IMR-90 (cell line): ENCODE measurements around the gene ERMN. TPM values are rescaled to one million over a fixed set of nuclear protein-coding genes. Genes with fewer than 3 reads are reported as not detected.

Source experiments
- ATAC-seq: fragments of 200-7000 bp; cut with Tn5 transposase; 2 replicates; pipeline ENCODE4 v1.9.1; 2020; ENCODE audit warnings: low read depth, mild to moderate bottlenecking, moderate library complexity
- BruUV-seq: library from RNA; stranded (reverse); fragments of 400-500 nt; replicated peaks from 2 replicates; lab custom pipeline; 2021; lab: Mats Ljungman, UMichigan
- CTCF ChIA-PET: fragments of 300-600 bp; formaldehyde crosslinking; extraction: SDS; loops from one replicate; lab custom pipeline; 2021; ENCODE audit warnings: antibody characterized with exemption; lab: Yijun Ruan, JAX
- POLR2A ChIA-PET: fragments of 300-600 bp; sonication (Branson Sonifier 250); formaldehyde crosslinking; loops from one replicate; lab custom pipeline; 2022; ENCODE audit warnings: antibody characterized with exemption; ENCODE audit not compliant: unreplicated experiment; lab: Charles Lee
- DNase-seq: peaks from one replicate; pipeline ENCODE4 v3.0.0; 2013
- H2AFZ ChIP-seq: replicated peaks from 2 replicates; pipeline ENCODE3; 2013; ENCODE audit warnings: low read length, mild to moderate bottlenecking; ENCODE audit not compliant: poor library complexity
- H2AK5ac ChIP-seq: 2 replicates; pipeline ENCODE4 v1.6.1; 2013; ENCODE audit warnings: low read depth, low read length, inconsistent platforms
- H2AK9ac ChIP-seq: replicated peaks from 2 replicates; pipeline ENCODE3; 2013; ENCODE audit warnings: mild to moderate bottlenecking, low read depth, low read length, moderate library complexity; ENCODE audit not compliant: poor library complexity
- H2BK120ac ChIP-seq: 2 replicates; pipeline ENCODE4 v1.6.1; 2013; ENCODE audit warnings: low read depth, low read length, inconsistent platforms
- H2BK15ac ChIP-seq: 3 replicates; pipeline ENCODE4 v1.6.1; 2013; ENCODE audit warnings: low read depth, low read length, inconsistent platforms
- H2BK20ac ChIP-seq: 2 replicates; pipeline ENCODE4 v1.6.1; 2013; ENCODE audit warnings: low read depth, mild to moderate bottlenecking, inconsistent platforms, low read length, moderate library complexity
- H2BK5ac ChIP-seq: 2 replicates; pipeline ENCODE4 v1.6.1; 2013; ENCODE audit warnings: mild to moderate bottlenecking, low read depth, low read length, inconsistent platforms; ENCODE audit not compliant: poor library complexity, severe bottlenecking
- H3K14ac ChIP-seq: replicated peaks from 2 replicates; pipeline ENCODE4 v1.6.1; 2013; ENCODE audit warnings: low read depth, low read length, inconsistent platforms
- H3K18ac ChIP-seq: 2 replicates; pipeline ENCODE4 v1.6.1; 2013; ENCODE audit warnings: low read depth, low read length, control low read depth
- H3K23ac ChIP-seq: 2 replicates; pipeline ENCODE4 v1.6.1; 2013; ENCODE audit warnings: low read depth, low read length, inconsistent platforms
- H3K27ac ChIP-seq: 2 replicates; pipeline ENCODE4 v1.5.1; 2013; ENCODE audit warnings: mild to moderate bottlenecking, control low read depth, low read length; ENCODE audit not compliant: insufficient read depth
- H3K27me3 ChIP-seq: 2 replicates; pipeline ENCODE4 v1.6.1; 2013; ENCODE audit warnings: low read length; ENCODE audit not compliant: control insufficient read depth, insufficient read depth
- H3K36me3 ChIP-seq: 2 replicates; pipeline ENCODE4 v1.6.1; 2013; ENCODE audit warnings: low read length, mixed read lengths; ENCODE audit not compliant: control insufficient read depth, insufficient read depth
- H3K4ac ChIP-seq: 2 replicates; pipeline ENCODE4 v1.6.1; 2013; ENCODE audit warnings: low read depth, low read length, inconsistent platforms
- H3K4me1 ChIP-seq: 2 replicates; pipeline ENCODE4 v1.6.1; 2013; ENCODE audit warnings: low read length, mixed read lengths; ENCODE audit not compliant: control insufficient read depth, insufficient read depth
- H3K4me2 ChIP-seq: 2 replicates; pipeline ENCODE4 v1.6.1; 2013; ENCODE audit warnings: low read depth, mild to moderate bottlenecking, control low read depth, low read length, moderate library complexity
- H3K4me3 ChIP-seq: 2 replicates; pipeline ENCODE4 v1.5.1; 2013; ENCODE audit warnings: low read depth, mild to moderate bottlenecking, control low read depth, low read length, moderate library complexity; ENCODE audit not compliant: insufficient read depth
- H3K56ac ChIP-seq: 2 replicates; pipeline ENCODE4 v1.6.1; 2013; ENCODE audit warnings: low read length, inconsistent platforms; ENCODE audit not compliant: insufficient read depth; ENCODE audit errors: extremely low read depth
- H3K79me1 ChIP-seq, 2 experiments: 2 replicates each; pipeline ENCODE4 v1.6.1; 2013; ENCODE audit warnings: low read length in 2 of 2, inconsistent platforms in 1 of 2, low read depth in 1 of 2
- H3K9ac ChIP-seq: 2 replicates; pipeline ENCODE4 v1.6.1; 2013; ENCODE audit warnings: low read depth, low read length, control low read depth
- H3K9me1 ChIP-seq: 2 replicates; pipeline ENCODE4 v1.6.1; 2013; ENCODE audit warnings: low read length, inconsistent platforms; ENCODE audit not compliant: insufficient read depth
- H3K9me3 ChIP-seq: 2 replicates; pipeline ENCODE4 v1.6.1; 2013; ENCODE audit warnings: low read length; ENCODE audit not compliant: control insufficient read depth, insufficient read depth
- H4K20me1 ChIP-seq: 2 replicates; pipeline ENCODE4 v1.6.1; 2013; ENCODE audit warnings: low read length, inconsistent platforms; ENCODE audit not compliant: insufficient read depth
- H4K5ac ChIP-seq: 2 replicates; pipeline ENCODE4 v1.6.1; 2013; ENCODE audit warnings: mild to moderate bottlenecking, low read depth, low read length, control low read depth
- H4K8ac ChIP-seq, 2 experiments: 2 replicates each; pipeline ENCODE4 v1.6.1; 2013; ENCODE audit warnings: low read depth in 2 of 2, low read length in 2 of 2, control low read depth in 1 of 2, inconsistent platforms in 1 of 2
- H4K91ac ChIP-seq: 2 replicates; pipeline ENCODE4 v1.6.1; 2013; ENCODE audit warnings: low read depth, low read length, inconsistent platforms; ENCODE audit not compliant: insufficient read depth
- BHLHE40 ChIP-seq: fragments of 150-350 bp; IDR thresholded peaks from 2 replicates; pipeline ENCODE4 v1.6.1; 2016; ENCODE audit warnings: mild to moderate bottlenecking, low read depth, low read length
- CEBPB ChIP-seq: IDR thresholded peaks from 2 replicates; pipeline ENCODE4 v1.6.1; 2012; ENCODE audit warnings: low read depth, low read length, improper control_type of control experiment
- CHD1 ChIP-seq: IDR thresholded peaks from 2 replicates; pipeline ENCODE4 v1.6.1; 2012; ENCODE audit warnings: low read depth, low read length, improper control_type of control experiment
- ELK1 ChIP-seq: fragments of 150-350 bp; IDR thresholded peaks from 2 replicates; pipeline ENCODE4 v1.6.1; 2016; ENCODE audit warnings: low read depth, mild to moderate bottlenecking, low read length, moderate library complexity, borderline replicate concordance
- FOS ChIP-seq: fragments of 150-350 bp; IDR thresholded peaks from 2 replicates; pipeline ENCODE4 v1.6.1; 2016; ENCODE audit warnings: low read depth, low read length
- MAFK ChIP-seq: IDR thresholded peaks from 2 replicates; pipeline ENCODE4 v1.6.1; 2012; ENCODE audit warnings: low read depth, low read length, improper control_type of control experiment
- MAZ ChIP-seq: IDR thresholded peaks from 2 replicates; pipeline ENCODE4 v1.6.1; 2012; ENCODE audit warnings: low read depth, mild to moderate bottlenecking, low read length, improper control_type of control experiment, moderate library complexity, borderline replicate concordance
- MXI1 ChIP-seq: IDR thresholded peaks from 2 replicates; pipeline ENCODE4 v1.6.1; 2012; ENCODE audit warnings: low read depth, mild to moderate bottlenecking, low read length, moderate library complexity, borderline replicate concordance
- NFE2L2 ChIP-seq: fragments of 150-350 bp; IDR thresholded peaks from 2 replicates; pipeline ENCODE4 v1.6.1; 2016; ENCODE audit warnings: low read depth, mild to moderate bottlenecking, low read length
- RAD21 ChIP-seq: IDR thresholded peaks from 2 replicates; pipeline ENCODE4 v1.6.1; 2012; ENCODE audit warnings: low read length, improper control_type of control experiment
- RCOR1 ChIP-seq: IDR thresholded peaks from 2 replicates; pipeline ENCODE4 v1.6.1; 2012; ENCODE audit warnings: mild to moderate bottlenecking, low read length, improper control_type of control experiment; ENCODE audit not compliant: insufficient replicate concordance
- SMC3 ChIP-seq: fragments of 150-350 bp; IDR thresholded peaks from 2 replicates; pipeline ENCODE4 v1.6.1; 2016; ENCODE audit warnings: low read depth, mild to moderate bottlenecking, antibody characterized with exemption, low read length, moderate library complexity
- USF2 ChIP-seq: fragments of 150-350 bp; IDR thresholded peaks from 2 replicates; pipeline ENCODE4 v1.6.1; 2017; ENCODE audit warnings: mild to moderate bottlenecking, antibody characterized with exemption, low read length, low read depth
- WGBS, 2 experiments: methylation state at CpG; one replicate each; pipeline versions ENCODE4 v1.1.5 to v1.1.7; 2013; ENCODE audit warnings: missing lambda C conversion rate in 2 of 2; ENCODE audit not compliant: insufficient read length in 1 of 2; ENCODE audit errors: extremely low coverage in 2 of 2; 5-methylcytosine and 5-hydroxymethylcytosine counted together
- dilution Hi-C: fragments of 300-500 bp; cut with HindIII; formaldehyde crosslinking; loops from one replicate; pipeline ENCODE4 v1.14.3; 2018; ENCODE audit warnings: low sequenced_read_pairs; ENCODE audit not compliant: unreplicated experiment
- in situ Hi-C: fragments of 300-500 bp; cut with MboI; formaldehyde crosslinking; loops from 3 replicates; pipeline ENCODE4 v1.14.3; 2019; ENCODE audit warnings: low sequenced_read_pairs, inconsistent platforms, mixed read lengths
- intact Hi-C: fragments of 100-400 bp; cut with micrococcal nuclease; formaldehyde crosslinking; loops from 2 replicates; pipeline ENCODE4 v1.10.0; 2022
- polyA plus RNA-seq, 3 experiments: library from polyadenylated mRNA; depleted of rRNA; stranded (reverse); fragments of >200 nt; gene quantifications; 2 replicates each; pipeline ENCODE4 v1.2.3, GENCODE V29; 2012; ENCODE audit warnings: low replicate concordance in 1 of 3
- total RNA-seq: library from RNA; depleted of rRNA; stranded (reverse); fragments of >200 nt; gene quantifications from 2 replicates; pipeline ENCODE4 v1.2.3, GENCODE V29; 2012

ERMN gene
- total and polyA plus RNA-seq, 2 of the 4 experiments (the other 2 are of a cell fraction) = not detected

DNA sequence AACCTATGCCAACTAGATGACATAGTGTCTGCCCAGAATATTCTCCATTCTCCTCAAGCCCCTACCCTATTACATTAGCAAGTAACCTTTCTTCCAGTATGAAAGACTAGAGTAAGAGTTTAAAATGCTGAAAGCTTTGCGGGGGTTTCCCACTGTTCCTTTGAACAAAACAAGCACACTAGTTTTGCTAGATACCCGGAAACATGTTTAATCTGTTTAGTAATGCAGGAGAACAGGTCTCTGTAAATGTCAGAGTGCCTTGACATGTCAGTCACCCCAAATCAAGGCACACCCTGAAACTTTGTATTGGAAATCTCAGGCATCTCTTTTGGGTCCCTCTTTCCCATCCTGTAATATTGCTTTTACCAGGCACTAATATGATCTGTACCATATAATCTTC lies 56.6 kb downstream of the ERMN start:
- no peak for ATAC-seq
- Histone ChIP-seq H2BK15ac (no peak overlapping the region), H3K27ac (no peak overlapping the region), H4K5ac (no peak overlapping the region), H3K4ac (no peak overlapping the region), H3K4me3 (no peak overlapping the region), H4K20me1 (no peaks in the 10 kb centered on the region), H3K4me2 (no peak overlapping the region), H3K9ac (no peak overlapping the region), H3K36me3 (peaks cover 3% of the 10 kb centered on the region), H3K23ac (no peak overlapping the region), H3K9me3 (no peaks in the 10 kb centered on the region), H3K14ac (no peak overlapping the region), H3K56ac (no peak overlapping the region), H3K18ac (no peak overlapping the region), H3K27me3 (no peaks in the 10 kb centered on the region), H2BK120ac (no peak overlapping the region), H2BK5ac (no peak overlapping the region), H4K8ac (no peak overlapping the region), H2AK9ac (no peak overlapping the region), H4K91ac (no peak overlapping the region), H3K4me1 (peaks cover 5% of the 10 kb centered on the region), H2AFZ (no peak overlapping the region), H3K79me1 (peaks cover 23 to 40% of the 10 kb centered on the region in 2 experiments), H3K9me1 (peaks cover 6% of the 10 kb centered on the region; the same call in 1 of the 2 replicates), H2BK20ac (no peak overlapping the region), H2AK5ac (no peak overlapping the region)
- in situ Hi-C loops (no loop called here), intact Hi-C loops (no loop called here), dilution Hi-C loops (no loop called here)
- BruUV-seq = no TSS peak
- ChIA-PET POLR2A (no interaction called here), CTCF (no interaction called here)
- no CpG with 5 or more reads among the region's 2 CpGs for WGBS, 2 experiments
- TF ChIP-seq ELK1 = no peak
- no peak for TF ChIP-seq FOS
- no peak for TF ChIP-seq USF2
- TF ChIP-seq SMC3 = no peak
- TF ChIP-seq CEBPB = no peak
- no peak for TF ChIP-seq BHLHE40
- TF ChIP-seq MXI1 = no peak
- no peak for TF ChIP-seq MAFK
- TF ChIP-seq MAZ = no peak
- no peak for TF ChIP-seq RCOR1
- TF ChIP-seq CHD1 = no peak
- TF ChIP-seq NFE2L2 = no peak
- TF ChIP-seq RAD21 = no peak
- no peak for DNase-seq
